ENCODE measurements around the gene DLEC1. TPM values are rescaled to one million over a fixed set of nuclear protein-coding genes. Genes with fewer than 3 reads are reported as not detected.
"Not testable (repeated sequence)": the region's sequence is repeated elsewhere in the genome, so short reads cannot be mapped to it uniquely, and the experiment has no call there.

DLEC1 gene
- total RNA-seq, 1 donor from 2014 or later: not detected

GRCh38 chr3:38154033-38154494 is 115.1 kb downstream of the DLEC1 start:
- DNase-seq (ENCODE audit: low read depth in 2 of 2): peak; percentile 55 to 62

GRCh38 chr3:38154625-38155255 is 115.7 kb downstream of the DLEC1 start:
- DNase-seq (ENCODE audit: low read depth in 2 of 2): no peak

- DNase-seq (ENCODE audit: low read depth in 2 of 2): no peak
These were observed 116.8 kb downstream of the DLEC1 start for GRCh38 chr3:38155825-38156224.

- DNase-seq (ENCODE audit: low read depth in 2 of 2): no peak
These were observed 118.1 kb downstream of the DLEC1 start for GRCh38 chr3:38157117-38157516.

- DNase-seq (ENCODE audit: low read depth in 2 of 2): no peak
These were observed 118.6 kb downstream of the DLEC1 start for GRCh38 chr3:38157595-38157994.

- DNase-seq (ENCODE audit: low read depth in 2 of 2): no peak
These were observed 119.5 kb downstream of the DLEC1 start for GRCh38 chr3:38158472-38158871.

GRCh38 chr3:38160704-38161103 is 121.7 kb downstream of the DLEC1 start:
- DNase-seq (ENCODE audit: low read depth in 2 of 2): not testable (repeated sequence)

- peak in 1 of 2 donors; percentile 24 for DNase-seq (ENCODE audit: low read depth in 2 of 2)
These were observed 124.3 kb downstream of the DLEC1 start for GRCh38 chr3:38163117-38163840.

GRCh38 chr3:38163841-38164642 is 125.0 kb downstream of the DLEC1 start:
- no peak for DNase-seq (ENCODE audit: low read depth in 2 of 2)

GRCh38 chr3:38164643-38164951 is 125.6 kb downstream of the DLEC1 start:
- DNase-seq (ENCODE audit: low read depth in 2 of 2): no peak

GRCh38 chr3:38164952-38165721 is 126.1 kb downstream of the DLEC1 start, which contains the start of gene OXSR1:
TSS of gene OXSR1 (plus strand) at chr3:38165537. CDS start at chr3:38165877, 340 bp downstream.
- peak; percentile 100 for DNase-seq (ENCODE audit: low read depth in 2 of 2)

- peak in 1 of 2 donors; percentile 68 for DNase-seq (ENCODE audit: low read depth in 2 of 2)
These were observed 126.8 kb downstream of the DLEC1 start for GRCh38 chr3:38165722-38166387.

GRCh38 chr3:38167591-38167990 is 128.6 kb downstream of the DLEC1 start:
- DNase-seq (ENCODE audit: low read depth in 2 of 2): no peak

GRCh38 chr3:38168151-38169026 is 129.4 kb downstream of the DLEC1 start:
- peak in 1 of 2 donors; percentile 17 for DNase-seq (ENCODE audit: low read depth in 2 of 2)

GRCh38 chr3:38169027-38169317 is 130.0 kb downstream of the DLEC1 start:
- DNase-seq (ENCODE audit: low read depth in 2 of 2): peak in 1 of 2 donors; percentile 20

- DNase-seq (ENCODE audit: low read depth in 2 of 2): no peak
These were observed 131.7 kb downstream of the DLEC1 start for GRCh38 chr3:38170722-38171121.

- DNase-seq (ENCODE audit: low read depth in 2 of 2): no peak
These were observed 132.6 kb downstream of the DLEC1 start for GRCh38 chr3:38171622-38172021.

Data from lung microvascular endothelial cell (primary cell).